Superior temporal gyrus (tissue), 1 donor: ENCODE data around the gene PLCB1.
"Not testable (repeated sequence)": the region's sequence is repeated elsewhere in the genome, so short reads cannot be mapped to it uniquely, and the experiment has no call there.

ENCODE experiments used
- DNase-seq: peaks from one replicate; pipeline ENCODE4 v3.0.0-alpha.2; 2016; ENCODE audit errors: extremely low spot score

PLCB1 gene

GRCh38 chr20:8402798-8403197 is 270.7 kb downstream of the PLCB1 start:
- no peak for DNase-seq

- DNase-seq = no peak
Measured at GRCh38 chr20:8404912-8405635, 273.0 kb downstream of the PLCB1 start.

GRCh38 chr20:8406391-8406790 is 274.3 kb downstream of the PLCB1 start:
- DNase-seq = no peak

- no peak for DNase-seq
Measured at GRCh38 chr20:8408587-8409307, 276.7 kb downstream of the PLCB1 start.

GRCh38 chr20:8413691-8414090 is 281.6 kb downstream of the PLCB1 start:
- DNase-seq = no peak

GRCh38 chr20:8414586-8415274 is 282.7 kb downstream of the PLCB1 start:
- no peak for DNase-seq

GRCh38 chr20:8421981-8422380 is 289.9 kb downstream of the PLCB1 start:
- peak; percentile 32 for DNase-seq

- DNase-seq = no peak
Measured at GRCh38 chr20:8423482-8423881, 291.4 kb downstream of the PLCB1 start.

- no peak for DNase-seq
Measured at GRCh38 chr20:8424010-8424409, 291.9 kb downstream of the PLCB1 start.

- DNase-seq = no peak
Measured at GRCh38 chr20:8425016-8425415, 292.9 kb downstream of the PLCB1 start.

- DNase-seq = no peak
Measured at GRCh38 chr20:8425802-8426201, 293.7 kb downstream of the PLCB1 start.

- DNase-seq = no peak
Measured at GRCh38 chr20:8427419-8428040, 295.5 kb downstream of the PLCB1 start.

- DNase-seq = no peak
Measured at GRCh38 chr20:8428988-8429387, 296.9 kb downstream of the PLCB1 start.

GRCh38 chr20:8431538-8432434 is 299.7 kb downstream of the PLCB1 start:
- no peak for DNase-seq

- no peak for DNase-seq
Measured at GRCh38 chr20:8432435-8433148, 300.5 kb downstream of the PLCB1 start.

GRCh38 chr20:8433291-8433690 is 301.2 kb downstream of the PLCB1 start:
- no peak for DNase-seq

- DNase-seq = no peak
Measured at GRCh38 chr20:8434326-8434876, 302.3 kb downstream of the PLCB1 start.

- DNase-seq = no peak
Measured at GRCh38 chr20:8435285-8436035, 303.4 kb downstream of the PLCB1 start.

- not testable (repeated sequence) for DNase-seq
Measured at GRCh38 chr20:8436938-8437337, 304.9 kb downstream of the PLCB1 start.

GRCh38 chr20:8438748-8439147 is 306.7 kb downstream of the PLCB1 start:
- DNase-seq = no peak
